HUES64 (cell line): ENCODE data around the gene CEP68.

Experiments
- H3K27ac ChIP-seq: 2 replicates; pipeline ENCODE4 v1.7.0; 2013; ENCODE audit warnings: low read depth, low read length, inconsistent platforms
- H3K27me3 ChIP-seq: 2 replicates; pipeline ENCODE4 v1.6.1; 2013; ENCODE audit warnings: mild to moderate bottlenecking, low read length; ENCODE audit not compliant: insufficient read depth
- H3K36me3 ChIP-seq: 2 replicates; pipeline ENCODE4 v1.6.1; 2013; ENCODE audit warnings: mild to moderate bottlenecking, low read length; ENCODE audit not compliant: insufficient read depth
- H3K4me1 ChIP-seq: 2 replicates; pipeline ENCODE4 v1.6.1; 2013; ENCODE audit warnings: mild to moderate bottlenecking, low read length, moderate library complexity; ENCODE audit not compliant: insufficient read depth
- H3K4me3 ChIP-seq: 2 replicates; pipeline ENCODE4 v1.5.1; 2013; ENCODE audit warnings: mild to moderate bottlenecking, low read length, moderate library complexity
- H3K9ac ChIP-seq: 2 replicates; pipeline ENCODE4 v1.6.1; 2013; ENCODE audit warnings: mild to moderate bottlenecking, low read depth, low read length
- H3K9me3 ChIP-seq: 2 replicates; pipeline ENCODE4 v1.6.1; 2013; ENCODE audit warnings: low read depth, low read length; ENCODE audit not compliant: insufficient read depth
- WGBS: fragments of 150-250, 120-280 bp; methylation state at CpG from one replicate; pipeline ENCODE4 v1.1.7; 2013; ENCODE audit warnings: missing lambda C conversion rate; 5-methylcytosine and 5-hydroxymethylcytosine counted together

CEP68 gene

DNA sequence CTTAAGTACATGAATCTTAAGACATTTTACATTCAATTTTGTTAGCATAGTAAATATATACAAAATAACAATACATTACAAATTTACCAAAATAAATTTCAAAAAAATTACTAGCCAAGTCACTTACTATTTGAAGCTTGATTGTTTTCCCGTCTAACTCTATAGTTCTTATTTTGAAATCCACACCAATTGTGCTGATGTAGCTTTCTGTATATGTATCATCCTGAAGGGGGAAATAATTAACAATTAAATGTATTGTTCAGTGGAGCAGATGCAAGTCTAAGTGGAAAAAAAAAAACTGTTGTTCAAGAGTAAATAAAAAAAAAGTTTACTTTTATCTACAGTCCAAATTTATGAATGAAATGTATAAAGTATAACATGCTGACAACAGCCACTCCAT, 41.6 kb downstream of the CEP68 start:
- H3K9me3 ChIP-seq = no peaks in the 10 kb centered on the region
- H3K27ac ChIP-seq = no peak overlapping the region
- no peaks in the 10 kb centered on the region for H3K4me1 ChIP-seq
- H3K9ac ChIP-seq = no peak overlapping the region
- no CpG with 5 or more reads among the region's 1 CpG for WGBS
- H3K4me3 ChIP-seq = no peak overlapping the region
- H3K27me3 ChIP-seq = no peaks in the 10 kb centered on the region
- peaks cover 76% of the 10 kb centered on the region for H3K36me3 ChIP-seq

DNA sequence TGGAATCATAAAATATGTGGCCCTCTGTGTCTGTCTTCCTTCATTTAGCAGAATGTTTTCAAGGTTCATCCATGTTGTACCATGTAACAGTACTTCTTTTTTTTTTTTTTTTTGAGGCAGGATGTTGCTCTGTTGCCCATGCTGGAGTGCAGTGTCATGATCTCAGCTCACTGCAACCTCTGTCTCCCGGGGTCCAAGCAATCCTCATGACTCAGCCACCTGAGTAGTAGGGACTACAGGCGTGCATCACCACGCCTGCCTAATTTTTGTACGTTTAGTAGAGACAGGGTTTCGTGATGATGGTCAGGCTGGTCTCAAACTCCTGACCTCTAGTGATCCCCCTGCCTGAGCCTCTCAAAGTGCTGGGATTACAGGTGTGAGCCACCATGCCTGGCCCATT, 42.5 kb downstream of the CEP68 start:
- H3K4me3 ChIP-seq = no peak overlapping the region
- H3K27ac ChIP-seq = no peak overlapping the region
- H3K9ac ChIP-seq = no peak overlapping the region
- H3K36me3 ChIP-seq = peaks cover 77% of the 10 kb centered on the region
- 97% methylated on average over 5 of the region's 5 CpGs for WGBS
- no peaks in the 10 kb centered on the region for H3K9me3 ChIP-seq
- no peaks in the 10 kb centered on the region for H3K4me1 ChIP-seq
- H3K27me3 ChIP-seq = no peaks in the 10 kb centered on the region

DNA sequence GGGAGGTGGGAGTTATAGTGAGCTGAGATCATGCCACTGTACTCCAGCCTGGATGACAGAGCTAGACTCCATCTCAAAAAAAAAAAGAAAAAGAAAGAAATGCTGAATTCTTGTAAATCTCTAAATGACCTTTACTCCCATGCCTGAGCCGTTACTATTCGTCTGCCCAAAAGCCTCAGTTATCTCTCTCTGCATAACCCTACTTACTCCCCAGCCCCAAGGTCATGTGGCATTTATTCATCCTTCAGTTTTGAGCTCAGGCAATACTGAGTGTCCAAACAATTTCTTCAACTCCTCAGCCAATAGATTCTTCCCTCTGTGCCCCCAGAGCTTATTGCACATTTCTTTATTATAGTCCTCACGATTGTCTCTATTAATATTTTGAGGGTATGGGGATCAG, 44.9 kb downstream of the CEP68 start:
- H3K4me1 ChIP-seq = no peaks in the 10 kb centered on the region
- WGBS = 96% methylated on average over 3 of the region's 3 CpGs
- H3K27ac ChIP-seq = no peak overlapping the region
- H3K9ac ChIP-seq = no peak overlapping the region
- no peak overlapping the region for H3K4me3 ChIP-seq
- H3K27me3 ChIP-seq = no peaks in the 10 kb centered on the region
- peaks cover 74% of the 10 kb centered on the region for H3K36me3 ChIP-seq
- H3K9me3 ChIP-seq = no peaks in the 10 kb centered on the region

DNA sequence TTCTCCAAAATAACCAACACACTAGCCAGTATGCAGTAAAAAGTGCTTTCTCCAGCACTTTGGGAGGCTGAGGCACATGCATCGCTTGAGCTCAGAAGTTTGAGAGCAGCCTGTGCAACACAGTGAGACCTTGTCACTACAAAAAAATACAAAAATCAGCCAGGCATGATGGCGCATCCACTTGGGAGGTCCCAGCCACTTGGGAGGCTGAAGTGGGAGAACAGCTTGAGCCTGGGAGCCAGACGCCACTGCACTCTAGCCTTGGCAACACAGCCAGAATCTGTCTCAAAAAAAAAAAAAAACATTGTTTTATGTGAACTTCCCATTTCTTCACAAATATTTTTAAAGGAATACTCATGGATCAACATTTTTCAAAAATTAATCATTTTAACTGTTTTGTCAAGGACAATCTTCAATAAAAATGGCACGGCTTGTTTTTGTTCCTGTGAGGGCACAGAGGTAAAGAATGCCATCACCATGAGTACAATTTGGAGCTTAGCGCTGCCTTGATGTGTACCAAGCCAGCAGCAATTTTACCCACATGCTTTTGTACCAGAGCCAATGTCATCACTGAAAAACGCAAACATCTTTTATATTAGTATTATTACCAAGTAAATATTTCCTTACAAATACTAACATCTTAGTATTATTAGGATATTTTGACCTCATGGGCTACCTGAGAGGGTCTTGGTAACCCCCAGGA, 46.9 kb downstream of the CEP68 start:
- no peak overlapping the region for H3K9ac ChIP-seq
- H3K4me1 ChIP-seq = no peaks in the 10 kb centered on the region
- H3K27ac ChIP-seq = no peak overlapping the region
- H3K9me3 ChIP-seq = no peaks in the 10 kb centered on the region
- peaks cover 53% of the 10 kb centered on the region for H3K36me3 ChIP-seq
- no peaks in the 10 kb centered on the region for H3K27me3 ChIP-seq
- 91% methylated on average over 5 of the region's 6 CpGs for WGBS
- H3K4me3 ChIP-seq = no peak overlapping the region

DNA sequence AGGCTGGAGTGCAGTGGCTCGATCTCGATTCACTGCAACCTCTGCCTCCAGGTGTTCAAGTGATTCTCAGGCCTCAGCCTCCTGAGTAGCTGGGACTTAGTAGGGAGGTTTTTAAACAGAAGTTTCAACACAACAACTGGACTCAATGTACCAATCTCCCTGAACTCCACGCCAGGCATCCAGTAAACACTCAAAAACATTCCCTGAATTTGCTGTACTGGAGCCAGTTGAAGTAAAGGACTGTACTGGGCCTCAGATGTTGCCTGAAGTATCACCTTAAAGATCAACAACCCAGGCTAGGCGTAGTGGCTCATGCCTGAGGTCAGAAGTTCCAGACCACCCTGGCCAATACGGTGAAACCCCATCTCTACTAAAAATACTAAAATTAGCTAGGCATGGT, 51.3 kb downstream of the CEP68 start:
- Histone ChIP-seq H3K27ac (no peak overlapping the region), H3K9me3 (no peaks in the 10 kb centered on the region), H3K4me1 (no peaks in the 10 kb centered on the region), H3K4me3 (no peak overlapping the region), H3K36me3 (peaks cover 19% of the 10 kb centered on the region), H3K9ac (no peak overlapping the region), H3K27me3 (no peaks in the 10 kb centered on the region)
- 90% methylated on average over 5 of the region's 5 CpGs for WGBS

DNA sequence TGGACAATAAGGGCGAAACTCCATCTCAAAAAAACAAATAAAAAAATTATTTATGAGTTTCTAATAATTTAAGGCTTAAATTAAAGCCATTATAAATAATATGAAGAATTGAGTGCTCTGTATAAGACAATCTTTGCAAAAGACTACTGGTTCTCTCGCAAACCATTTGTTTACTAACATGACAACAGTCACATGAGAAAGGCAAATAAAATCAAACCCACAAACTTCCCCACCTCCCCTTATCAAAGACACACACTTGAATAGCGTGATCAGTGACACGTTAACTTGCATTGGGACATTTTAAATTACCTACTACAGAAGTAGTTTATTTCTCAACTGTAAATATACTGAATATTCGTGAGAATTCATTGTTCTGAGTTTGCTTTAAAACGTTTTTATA, 52.6 kb downstream of the CEP68 start:
- Histone ChIP-seq H3K4me1 (no peaks in the 10 kb centered on the region), H3K4me3 (no peak overlapping the region), H3K9me3 (no peaks in the 10 kb centered on the region), H3K36me3 (peaks cover 11% of the 10 kb centered on the region), H3K9ac (no peak overlapping the region), H3K27me3 (no peaks in the 10 kb centered on the region), H3K27ac (no peak overlapping the region)
- WGBS = 95% methylated on average over 3 of the region's 6 CpGs

DNA sequence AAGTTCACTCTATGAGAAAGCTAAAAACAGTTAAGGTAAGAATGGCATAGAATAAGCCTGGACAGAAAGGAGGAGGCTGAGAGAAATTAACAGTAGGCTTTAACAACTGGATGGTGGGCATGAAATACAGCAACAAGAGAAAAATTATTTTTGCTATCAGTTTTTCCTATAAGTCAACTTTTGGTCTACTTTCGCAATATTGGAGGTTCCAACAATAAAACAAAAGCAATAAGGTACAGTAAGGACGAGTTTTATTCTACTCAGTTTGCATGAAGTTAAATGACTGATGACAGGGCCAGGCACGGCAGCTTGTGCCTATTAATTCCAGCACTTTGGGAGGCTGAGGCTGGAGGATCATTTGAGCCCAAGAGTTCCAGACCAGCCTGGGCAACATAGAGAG, 56.4 kb downstream of the CEP68 start:
- Histone ChIP-seq H3K4me1 (no peaks in the 10 kb centered on the region), H3K27ac (no peak overlapping the region), H3K9me3 (no peaks in the 10 kb centered on the region), H3K27me3 (no peaks in the 10 kb centered on the region), H3K4me3 (no peak overlapping the region), H3K36me3 (no peaks in the 10 kb centered on the region), H3K9ac (no peak overlapping the region)
- WGBS = 80% methylated on average over 3 of the region's 3 CpGs

DNA sequence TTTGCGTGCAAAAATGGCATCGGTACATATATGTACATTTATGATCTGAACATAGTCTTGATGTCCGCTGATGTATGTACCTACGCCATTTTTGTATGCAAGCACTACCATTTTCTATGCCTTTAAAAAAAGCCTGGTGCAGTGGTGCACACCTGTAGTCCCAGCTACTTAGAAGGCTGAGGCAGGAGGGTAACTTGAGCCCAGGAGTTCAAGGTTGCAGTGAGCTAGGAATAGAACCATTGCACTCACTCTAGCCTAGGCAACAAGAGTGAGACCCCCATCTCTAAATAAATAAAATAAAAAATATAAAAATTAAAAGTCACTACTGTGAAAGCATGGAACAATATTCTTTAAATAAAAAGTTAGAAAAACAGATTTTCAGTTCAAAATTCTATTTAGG, 57.0 kb downstream of the CEP68 start:
- Histone ChIP-seq H3K36me3 (0 out of 2 replicates have a peak, but pooled peaks cover 2% of the 10 kb centered on the region), H3K4me1 (no peaks in the 10 kb centered on the region), H3K27me3 (no peaks in the 10 kb centered on the region), H3K27ac (no peak overlapping the region), H3K4me3 (no peak overlapping the region), H3K9me3 (no peaks in the 10 kb centered on the region), H3K9ac (no peak overlapping the region)
- 94% methylated on average over 4 of the region's 4 CpGs for WGBS

DNA sequence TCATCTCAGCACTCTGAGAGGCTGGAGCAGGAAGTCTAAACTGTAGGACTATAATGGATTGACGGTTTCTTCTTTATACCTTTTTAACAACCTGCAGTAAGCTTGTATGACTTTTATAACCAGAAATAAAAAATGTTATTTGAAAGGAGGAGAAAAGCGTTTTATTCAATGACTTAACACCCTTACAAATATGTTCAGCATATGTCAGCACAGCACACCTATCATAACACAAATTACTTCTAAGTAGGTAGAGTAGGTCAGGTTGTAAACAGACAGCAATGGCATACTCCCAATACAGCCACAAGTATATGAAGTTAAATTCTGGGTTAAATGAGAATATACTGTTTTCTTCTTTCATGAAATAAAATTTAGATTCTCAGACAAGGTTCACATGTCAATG, 57.6 kb downstream of the CEP68 start:
- Histone ChIP-seq H3K9ac (no peak overlapping the region), H3K4me3 (no peak overlapping the region), H3K4me1 (no peaks in the 10 kb centered on the region), H3K27ac (no peak overlapping the region), H3K27me3 (no peaks in the 10 kb centered on the region), H3K36me3 (0 out of 2 replicates have a peak, but pooled peaks cover 2% of the 10 kb centered on the region), H3K9me3 (no peaks in the 10 kb centered on the region)
- no CpG with 5 or more reads among the region's 2 CpGs for WGBS

DNA sequence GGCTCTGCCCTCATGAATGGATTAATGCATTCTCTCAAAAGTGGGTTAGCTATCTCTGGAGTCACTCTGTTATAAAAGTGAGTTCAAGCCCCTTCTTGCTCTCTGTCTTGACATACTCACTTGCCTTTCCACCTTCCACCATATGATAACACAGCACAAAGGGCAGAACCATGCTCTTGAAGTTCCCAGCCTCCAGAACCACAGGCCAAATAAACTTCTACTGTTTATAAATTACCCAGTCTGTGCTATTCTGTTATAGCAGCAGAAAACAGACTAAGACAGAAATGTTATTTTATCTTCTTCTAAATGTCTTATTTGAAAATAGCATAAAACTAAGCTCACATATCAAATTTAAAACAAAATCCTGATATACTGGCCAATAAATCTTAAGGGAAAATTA, 58.7 kb downstream of the CEP68 start:
- Histone ChIP-seq H3K9me3 (no peaks in the 10 kb centered on the region), H3K27me3 (no peaks in the 10 kb centered on the region), H3K9ac (no peak overlapping the region), H3K27ac (no peak overlapping the region), H3K36me3 (0 out of 2 replicates have a peak, but pooled peaks cover 2% of the 10 kb centered on the region), H3K4me3 (no peak overlapping the region), H3K4me1 (no peaks in the 10 kb centered on the region)

DNA sequence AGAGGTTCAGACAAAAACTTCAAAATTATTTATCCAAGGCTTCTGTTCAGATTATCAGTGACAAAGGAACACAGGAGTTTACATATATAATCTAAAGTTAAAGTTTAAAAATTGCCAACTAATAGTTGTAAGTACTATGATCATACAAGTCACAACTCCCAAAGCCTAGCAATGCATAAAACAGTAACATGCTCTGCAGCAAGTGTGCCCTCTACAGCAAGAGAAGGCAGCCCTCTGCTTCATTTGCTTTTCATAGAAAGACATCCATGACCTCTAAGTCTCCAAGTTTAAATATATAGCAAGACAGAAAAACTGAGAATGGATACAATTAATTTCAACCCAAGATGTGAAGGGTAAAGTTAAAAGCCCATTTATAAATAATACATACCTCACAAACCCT, 60.4 kb downstream of the CEP68 start:
- no peaks in the 10 kb centered on the region for H3K4me1 ChIP-seq

More for the DNA sequence above, 60.4 kb downstream of the CEP68 start:
- H3K36me3 ChIP-seq = 0 out of 2 replicates have a peak, but pooled peaks cover 2% of the 10 kb centered on the region
- H3K4me3 ChIP-seq = no peak overlapping the region
- H3K27me3 ChIP-seq = no peaks in the 10 kb centered on the region
- H3K9me3 ChIP-seq = no peaks in the 10 kb centered on the region
- no peak overlapping the region for H3K9ac ChIP-seq
- H3K27ac ChIP-seq = no peak overlapping the region
